Hepatocyte (in vitro differentiated cells): ENCODE results near the gene TM4SF1. TPM values are rescaled to one million over a fixed set of nuclear protein-coding genes. Genes with fewer than 3 reads are reported as not detected.

Source experiments
- DNase-seq: peaks from one replicate; pipeline ENCODE4 v3.0.0-alpha.2; 2016; ENCODE audit warnings: low spot score
- H2AFZ ChIP-seq: fragments of 200-600 bp; sonication (generic); 2 replicates; pipeline ENCODE4 v1.6.0; 2016; ENCODE audit warnings: antibody characterized with exemption, mild to moderate bottlenecking
- H3K27ac ChIP-seq: fragments of 200-600 bp; sonication (generic); 2 replicates; pipeline ENCODE4 v1.5.1; 2016; ENCODE audit warnings: mild to moderate bottlenecking
- H3K27me3 ChIP-seq: fragments of 200-600 bp; sonication (generic); 2 replicates; pipeline ENCODE4 v1.6.1; 2016
- H3K36me3 ChIP-seq: fragments of 200-600 bp; sonication (generic); replicated peaks from 2 replicates; pipeline ENCODE4 v1.5.1; 2016; ENCODE audit warnings: low read depth; ENCODE audit not compliant: insufficient read depth
- H3K4me1 ChIP-seq: fragments of 200-600 bp; sonication (generic); 2 replicates; pipeline ENCODE4 v1.5.1; 2016; ENCODE audit warnings: mild to moderate bottlenecking, moderate library complexity; ENCODE audit not compliant: insufficient read depth
- H3K4me2 ChIP-seq: fragments of 200-600 bp; sonication (generic); 2 replicates; pipeline ENCODE4 v1.6.0; 2016
- H3K4me3 ChIP-seq: fragments of 200-600 bp; sonication (generic); 2 replicates; pipeline ENCODE4 v1.5.1; 2016; ENCODE audit warnings: mild to moderate bottlenecking
- H3K79me2 ChIP-seq: fragments of 200-600 bp; sonication (generic); 2 replicates; pipeline ENCODE4 v1.6.0; 2017; ENCODE audit warnings: mild to moderate bottlenecking
- H3K9me2 ChIP-seq: fragments of 200-600 bp; sonication (generic); replicated peaks from 2 replicates; pipeline ENCODE4 v1.6.0; 2017; ENCODE audit warnings: mild to moderate bottlenecking; ENCODE audit not compliant: insufficient read depth
- H3K9me3 ChIP-seq: fragments of 200-600 bp; sonication (generic); 2 replicates; pipeline ENCODE4 v1.5.1; 2016; ENCODE audit warnings: low read depth, mild to moderate bottlenecking
- H4K20me1 ChIP-seq: fragments of 200-600 bp; sonication (generic); 2 replicates; pipeline ENCODE4 v1.6.0; 2016; ENCODE audit warnings: mild to moderate bottlenecking; ENCODE audit not compliant: insufficient read depth, poor library complexity, severe bottlenecking
- CTCF ChIP-seq: fragments of 200-600 bp; sonication (generic); IDR thresholded peaks from 2 replicates; pipeline ENCODE4 v1.5.1; 2016; ENCODE audit warnings: antibody characterized with exemption, mild to moderate bottlenecking; ENCODE audit not compliant: poor library complexity
- EZH2 ChIP-seq: fragments of 200-600 bp; sonication (generic); IDR thresholded peaks from 2 replicates; pipeline ENCODE4 v1.6.1; 2016; ENCODE audit warnings: antibody characterized with exemption, mild to moderate bottlenecking, borderline replicate concordance
- EZH2phosphoT487 ChIP-seq: fragments of 200-600 bp; sonication (generic); IDR thresholded peaks from one replicate; pipeline ENCODE4 v1.6.1; 2018; ENCODE audit warnings: antibody characterized with exemption, mild to moderate bottlenecking, low read depth, moderate library complexity; ENCODE audit not compliant: unreplicated experiment, severe bottlenecking
- WGBS: methylation state at CpG from one replicate; pipeline ENCODE4 v1.1.6; 2016; ENCODE audit warnings: low lambda C conversion rate; ENCODE audit errors: missing lambda C conversion rate; 5-methylcytosine and 5-hydroxymethylcytosine counted together
- polyA plus RNA-seq: library from polyadenylated mRNA; unstranded; fragments of >200 nt; fragmentation: Nextera tagmentation; extraction: Ambion mirVana; gene quantifications from 2 replicates; pipeline ENCODE4 v1.2.1, GENCODE V29; 2016
- total RNA-seq: library from RNA; depleted of rRNA; stranded (reverse); fragments of >200 nt; gene quantifications from 2 replicates; pipeline ENCODE4 v1.2.3, GENCODE V29; 2014

The TM4SF1 gene
- total and polyA plus RNA-seq, 2 experiments from 2014 or later: 166 to 179 TPM

- TF ChIP-seq EZH2: no peak
- no peak for TF ChIP-seq CTCF
- TF ChIP-seq EZH2phosphoT487: no peak
- no peaks in the 10 kb centered on the region for H3K79me2 ChIP-seq
- no peaks in the 10 kb centered on the region for H3K9me2 ChIP-seq
- H3K9me3 ChIP-seq: no peaks in the 10 kb centered on the region
- peak overlapping the region; percentile 43 for H3K4me2 ChIP-seq
- peaks cover 21% of the 10 kb centered on the region for H3K4me1 ChIP-seq
- 56% methylated on average over 3 of the region's 3 CpGs for WGBS
- H3K36me3 ChIP-seq: no peaks in the 10 kb centered on the region
- no peaks in the 10 kb centered on the region for H3K27me3 ChIP-seq
- DNase-seq: peak; percentile 61
- no peaks in the 10 kb centered on the region for H4K20me1 ChIP-seq
- H2AFZ ChIP-seq: no peak overlapping the region
- no peak overlapping the region for H3K4me3 ChIP-seq
- peak overlapping the region; percentile 91 for H3K27ac ChIP-seq
These were observed 23.9 kb upstream of the TM4SF1 start for GRCh38 chr3:149401212-149401925.

GRCh38 chr3:149400645-149401044 lies 23.2 kb upstream of the TM4SF1 start:
- H4K20me1 ChIP-seq: no peaks in the 10 kb centered on the region
- no peak for DNase-seq
- TF ChIP-seq CTCF (no peak), EZH2 (no peak), EZH2phosphoT487 (no peak)
- peak overlapping the region; percentile 91 for H3K27ac ChIP-seq
- no peaks in the 10 kb centered on the region for H3K9me3 ChIP-seq
- no peaks in the 10 kb centered on the region for H3K36me3 ChIP-seq
- H3K4me1 ChIP-seq: peaks cover 27% of the 10 kb centered on the region
- no peaks in the 10 kb centered on the region for H3K79me2 ChIP-seq
- no peaks in the 10 kb centered on the region for H3K27me3 ChIP-seq
- no peak overlapping the region for H2AFZ ChIP-seq
- H3K4me3 ChIP-seq: no peak overlapping the region
- peak overlapping the region; percentile 2 for H3K4me2 ChIP-seq
- no peaks in the 10 kb centered on the region for H3K9me2 ChIP-seq

- Histone ChIP-seq H3K36me3 (no peaks in the 10 kb centered on the region), H3K4me1 (peaks cover 37% of the 10 kb centered on the region), H3K4me3 (no peak overlapping the region), H3K27ac (no peak overlapping the region), H4K20me1 (no peaks in the 10 kb centered on the region), H2AFZ (no peak overlapping the region), H3K4me2 (no peak overlapping the region), H3K79me2 (no peaks in the 10 kb centered on the region), H3K9me2 (no peaks in the 10 kb centered on the region), H3K9me3 (no peaks in the 10 kb centered on the region), H3K27me3 (no peaks in the 10 kb centered on the region)
- 97% methylated on average over 1 of the region's 1 CpG for WGBS
- no peak for DNase-seq
- TF ChIP-seq CTCF: no peak
- no peak for TF ChIP-seq EZH2phosphoT487
- TF ChIP-seq EZH2: no peak
These were observed 20.8 kb upstream of the TM4SF1 start for GRCh38 chr3:149398296-149398695.

- 78% methylated on average over 3 of the region's 3 CpGs for WGBS
- TF ChIP-seq CTCF: no peak
- no peak for TF ChIP-seq EZH2
- no peak for TF ChIP-seq EZH2phosphoT487
- H3K36me3 ChIP-seq: no peaks in the 10 kb centered on the region
These were observed 20.1 kb upstream of the TM4SF1 start for GRCh38 chr3:149397528-149397927.

More at GRCh38 chr3:149397528-149397927, 20.1 kb upstream of the TM4SF1 start:
- Histone ChIP-seq H3K79me2 (no peaks in the 10 kb centered on the region), H2AFZ (no peak overlapping the region), H3K4me3 (no peak overlapping the region), H4K20me1 (no peaks in the 10 kb centered on the region), H3K27ac (no peak overlapping the region), H3K4me2 (no peak overlapping the region), H3K9me2 (no peaks in the 10 kb centered on the region), H3K4me1 (peaks cover 34% of the 10 kb centered on the region), H3K9me3 (no peaks in the 10 kb centered on the region), H3K27me3 (no peaks in the 10 kb centered on the region)
- DNase-seq: no peak
